ENCODE results near the gene VAC14. TPM values are rescaled to one million over a fixed set of nuclear protein-coding genes. Genes with fewer than 3 reads are reported as not detected.

VAC14 gene
- total RNA-seq, 2 donors from 2014 or later: 22.1 to 26.5 TPM

GRCh38 chr16:70684146-70685060 is 116.6 kb downstream of the VAC14 start:
- no peak for TF ChIP-seq CTCF (IDR thresholded peaks at IDR 0.05)
- Histone ChIP-seq H3K9me3 (no peaks in the 10 kb centered on the region), H3K4me1 (peaks cover 0 to 85% of the 10 kb centered on the region in 2 donors), H3K36me3 (peaks cover 4% of the 10 kb centered on the region), H3K27ac (peak overlapping the region; percentile 79 to 82), H3K4me3 (peak overlapping the region; percentile 71 to 75), H3K27me3 (no peaks in the 10 kb centered on the region)
- no peak for DNase-seq (ENCODE audit: low spot score)

DNA sequence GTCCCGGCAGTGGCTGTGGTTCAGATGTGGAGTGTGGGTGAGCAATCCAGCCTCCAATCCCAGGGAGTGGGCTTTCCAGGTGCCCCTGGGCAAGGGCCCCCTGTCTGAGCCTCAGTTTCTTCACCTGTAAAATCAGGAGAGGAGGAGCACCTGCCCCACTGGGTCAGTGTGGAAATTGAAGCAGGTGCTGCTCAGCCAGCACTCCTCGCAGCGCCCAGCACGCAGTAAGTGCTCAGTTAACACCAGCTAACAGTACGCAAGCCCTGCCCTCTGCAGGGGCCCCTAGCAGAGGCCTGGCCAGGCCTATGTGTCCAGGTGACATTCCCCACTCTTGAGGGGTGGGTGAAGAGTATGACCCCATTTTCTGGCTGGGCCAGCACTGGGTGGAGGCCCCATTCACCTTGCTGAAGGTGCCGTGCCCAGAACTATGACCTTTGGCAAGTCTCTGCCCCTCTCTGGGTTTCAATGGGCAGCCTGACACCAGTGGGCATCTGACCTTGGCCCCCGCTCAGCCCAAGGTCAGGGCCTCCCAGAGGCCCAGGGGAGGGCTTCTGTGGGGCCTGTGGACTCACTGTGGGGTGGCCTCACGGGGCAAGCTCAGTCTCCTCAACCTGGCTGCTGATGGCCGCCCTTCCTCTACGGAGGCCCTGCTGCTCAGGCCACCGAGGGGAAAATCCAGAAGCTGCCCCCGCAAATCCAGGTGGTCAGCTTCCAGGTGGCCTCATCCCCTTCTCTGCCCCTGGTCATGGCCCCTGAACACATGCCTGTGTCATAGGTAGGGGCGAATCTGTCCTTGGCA is 117.6 kb downstream of the VAC14 start:
- no peak for TF ChIP-seq CTCF (IDR thresholded peaks at IDR 0.05)
- H3K27me3 ChIP-seq: no peaks in the 10 kb centered on the region
- peaks cover 14% of the 10 kb centered on the region for H3K36me3 ChIP-seq
- peak overlapping the region; percentile 29 to 82 for H3K27ac ChIP-seq
- H3K4me3 ChIP-seq: no peak overlapping the region
- no peaks in the 10 kb centered on the region for H3K9me3 ChIP-seq
- DNase-seq (ENCODE audit: low spot score): no peak
- peaks cover 0 to 75% of the 10 kb centered on the region in 2 donors for H3K4me1 ChIP-seq

DNA sequence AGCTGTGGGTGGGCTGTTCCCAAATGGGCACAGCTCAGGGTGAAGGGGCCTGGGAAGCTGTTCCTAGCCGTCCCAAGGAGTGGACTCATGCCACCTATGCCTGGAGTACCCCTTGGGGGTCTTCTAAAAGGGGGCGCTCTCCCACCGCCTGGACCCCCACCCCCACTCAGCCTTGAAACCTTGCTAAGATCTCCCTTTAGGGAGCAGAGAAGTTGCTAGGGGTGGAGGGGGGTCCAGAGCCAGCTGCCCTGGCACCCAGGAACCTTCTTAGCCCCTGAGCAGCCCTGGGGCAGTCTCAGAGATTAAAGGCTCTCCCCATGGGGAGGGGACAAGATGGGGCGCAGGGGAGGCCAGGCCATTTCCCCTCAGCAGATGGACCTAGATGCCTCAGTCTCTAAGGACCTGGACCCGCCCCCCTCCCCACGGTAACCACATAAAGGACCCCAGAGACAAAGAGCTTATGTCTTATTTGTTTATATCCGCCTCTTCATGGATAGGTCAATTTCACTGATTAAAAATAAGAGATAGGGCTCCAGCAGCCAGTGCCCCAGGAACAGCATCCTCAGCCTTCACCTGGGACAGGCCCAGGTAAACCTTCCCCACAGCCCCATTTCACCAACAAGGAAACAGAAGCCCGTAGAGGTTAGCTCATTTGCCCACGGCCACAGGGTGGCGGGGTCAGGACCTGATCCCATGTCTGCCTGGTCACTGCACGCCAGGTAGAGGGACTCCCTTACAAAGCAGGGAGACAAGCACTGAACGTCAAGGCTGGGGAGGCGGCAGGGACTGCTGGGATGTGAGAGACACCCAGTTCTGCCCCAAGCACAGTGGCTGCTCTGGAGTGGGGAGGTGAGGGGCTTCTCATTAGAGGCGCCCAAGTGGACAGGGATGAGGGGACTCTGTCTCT is 118.5 kb downstream of the VAC14 start:
- H3K4me3 ChIP-seq: no peak overlapping the region
- no peak for DNase-seq (ENCODE audit: low spot score)
- H3K27me3 ChIP-seq: no peaks in the 10 kb centered on the region
- no peak for TF ChIP-seq CTCF (IDR thresholded peaks at IDR 0.05)
- peaks cover 23% of the 10 kb centered on the region for H3K36me3 ChIP-seq
- peaks cover 0 to 66% of the 10 kb centered on the region in 2 donors for H3K4me1 ChIP-seq
- H3K9me3 ChIP-seq: no peaks in the 10 kb centered on the region
- peak overlapping the region in 1 of 2 donors; percentile 82 for H3K27ac ChIP-seq

- Histone ChIP-seq H3K27ac (peak overlapping the region; percentile 40 to 82), H3K4me1 (peaks cover 0 to 57% of the 10 kb centered on the region in 2 donors), H3K4me3 (no peak overlapping the region), H3K36me3 (peaks cover 32% of the 10 kb centered on the region), H3K9me3 (no peaks in the 10 kb centered on the region), H3K27me3 (no peaks in the 10 kb centered on the region)
- no peak for TF ChIP-seq CTCF (IDR thresholded peaks at IDR 0.05)
- DNase-seq (ENCODE audit: low spot score): no peak
These were observed 119.3 kb downstream of the VAC14 start for GRCh38 chr16:70681382-70682238.

Measured in right atrium auricular region (tissue), 2 donors.